B cell (primary cell): Measurements from ENCODE around the gene TGM6. TPM values are rescaled to one million over a fixed set of nuclear protein-coding genes. Genes with fewer than 3 reads are reported as not detected.

Experiments
- ATAC-seq: fragments of 200-7000 bp; cut with Tn5 transposase; one replicate; pipeline ENCODE4 v1.10.0; 2021; ENCODE audit warnings: low read depth, mild to moderate bottlenecking, moderate number of reproducible peaks, moderate library complexity
- CTCF ChIA-PET: fragments of 350-600 bp; sonication (Branson Sonifier 250); formaldehyde crosslinking; loops from one replicate; lab custom pipeline; 2021; ENCODE audit warnings: antibody characterized with exemption, inconsistent platforms; lab: Charles Lee
- POLR2A ChIA-PET: fragments of 350-600 bp; sonication (Branson Sonifier 250); formaldehyde crosslinking; loops from one replicate; lab custom pipeline; 2021; ENCODE audit warnings: antibody characterized with exemption; lab: Charles Lee
- DNase-seq: peaks from one replicate; pipeline ENCODE4 v3.0.0; 2013
- H2AFZ ChIP-seq: 2 replicates; pipeline ENCODE4 v1.6.1; 2012; ENCODE audit warnings: mild to moderate bottlenecking, low read depth, low read length; ENCODE audit not compliant: insufficient read depth, poor library complexity, severe bottlenecking
- H3K27ac ChIP-seq, 2 donors: 1 replicate in 1 of 2; 2 replicates in 1 of 2; pipeline ENCODE4 v1.5.1; 2012 to 2013; ENCODE audit warnings: low read length in 2 of 2, mild to moderate bottlenecking in 2 of 2, moderate library complexity in 1 of 2
- H3K27me3 ChIP-seq, 4 experiments: fragments of 200-600 bp in 1 of 4; sonication (generic) in 1 of 4; replicated peaks in 1 of 4; 1 replicate in 2 of 4; 2 replicates in 2 of 4; pipeline versions ENCODE4 v1.6.1 to v1.7.0; 2013 to 2016; ENCODE audit warnings: low read length in 3 of 4, mild to moderate bottlenecking in 2 of 4, mixed read lengths in 1 of 4, moderate library complexity in 1 of 4; ENCODE audit not compliant: insufficient read depth in 4 of 4, control insufficient read depth in 3 of 4; ENCODE audit errors: control extremely low read depth in 1 of 4
- H3K36me3 ChIP-seq, 2 experiments: replicated peaks in 1 of 2; 1 replicate in 1 of 2; 2 replicates in 1 of 2; pipeline versions ENCODE4 v1.6.1 to v1.7.1; 2013; ENCODE audit warnings: low read length in 1 of 2; ENCODE audit not compliant: insufficient read depth in 2 of 2, control insufficient read depth in 1 of 2; ENCODE audit errors: control extremely low read depth in 1 of 2, extremely low read depth in 1 of 2
- H3K4me1 ChIP-seq, 2 donors: fragments of 200-600 bp in 1 of 2; sonication (generic) in 1 of 2; 1 replicate in 1 of 2; 2 replicates in 1 of 2; pipeline versions ENCODE4 v1.5.1 to v1.6.1; 2013 to 2017; ENCODE audit warnings: low read length in 2 of 2; ENCODE audit not compliant: control insufficient read depth in 2 of 2, insufficient read depth in 2 of 2
- H3K4me2 ChIP-seq: replicated peaks from 2 replicates; pipeline ENCODE3; 2012; ENCODE audit warnings: mild to moderate bottlenecking, low read depth, low read length; ENCODE audit not compliant: poor library complexity, severe bottlenecking
- H3K4me3 ChIP-seq, 5 experiments: fragments of 200-600 bp in 1 of 5; sonication (generic) in 1 of 5; 1 replicate in 3 of 5; 2 replicates in 2 of 5; pipeline versions ENCODE4 v1.5.1 to v1.7.0; 2011 to 2016; ENCODE audit warnings: low read length in 4 of 5, mild to moderate bottlenecking in 4 of 5, low read depth in 2 of 5, control low read depth in 1 of 5, moderate library complexity in 1 of 5; ENCODE audit not compliant: insufficient read depth in 1 of 5; ENCODE audit errors: control extremely low read depth in 1 of 5, extremely low read depth in 1 of 5
- H3K79me2 ChIP-seq: fragments of 200-600 bp; sonication (generic); one replicate; pipeline ENCODE4 v1.6.0; 2016; ENCODE audit warnings: low read length; ENCODE audit not compliant: control insufficient read depth, insufficient read depth
- H3K9ac ChIP-seq: fragments of 200-600 bp; sonication (generic); 2 replicates; pipeline ENCODE4 v1.6.1; 2017; ENCODE audit warnings: mild to moderate bottlenecking, low read length, moderate library complexity
- H3K9me3 ChIP-seq, 3 donors: one replicate each; pipeline versions ENCODE4 v1.6.1 to v1.7.1; 2013; ENCODE audit warnings: low read length in 2 of 3; ENCODE audit not compliant: control insufficient read depth in 2 of 3, insufficient read depth in 1 of 3; ENCODE audit errors: control extremely low read depth in 1 of 3
- H4K20me1 ChIP-seq: 2 replicates; pipeline ENCODE4 v1.6.0; 2012; ENCODE audit warnings: mild to moderate bottlenecking, low read length; ENCODE audit not compliant: insufficient read depth, control insufficient read depth, poor library complexity, severe bottlenecking
- H3K27ac Mint-ChIP-seq: one replicate; pipeline ENCODE4 v1.8.0; 2021; ENCODE audit warnings: mixed read lengths
- H3K27me3 Mint-ChIP-seq: one replicate; pipeline ENCODE4 v1.8.0; 2021; ENCODE audit warnings: mixed read lengths
- H3K4me1 Mint-ChIP-seq: one replicate; pipeline ENCODE4 v1.8.0; 2021; ENCODE audit warnings: mixed read lengths
- H3K4me3 Mint-ChIP-seq: one replicate; pipeline ENCODE4 v1.8.0; 2021; ENCODE audit warnings: mixed read lengths
- H3K9me3 Mint-ChIP-seq: one replicate; pipeline ENCODE4 v1.8.0; 2022; ENCODE audit warnings: mixed read lengths; ENCODE audit not compliant: insufficient read depth
- CTCF ChIP-seq: fragments of 200-600 bp; IDR thresholded peaks from one replicate; pipeline ENCODE4 v1.8.0; 2022; ENCODE audit warnings: antibody characterized with exemption, mild to moderate bottlenecking
- EZH2 ChIP-seq: IDR thresholded peaks from 2 replicates; pipeline ENCODE4 v1.6.1; 2012; ENCODE audit warnings: borderline replicate concordance, low read depth, mild to moderate bottlenecking, moderate library complexity, low read length; ENCODE audit not compliant: insufficient read depth, poor library complexity, severe bottlenecking
- WGBS: methylation state at CpG from one replicate; pipeline ENCODE4 v1.1.5; 2013; ENCODE audit warnings: missing lambda C conversion rate; ENCODE audit not compliant: insufficient coverage; 5-methylcytosine and 5-hydroxymethylcytosine counted together
- intact Hi-C: fragments of 100-400 bp; cut with micrococcal nuclease; formaldehyde crosslinking; loops from one replicate; pipeline ENCODE4 v1.10.0; 2022
- polyA plus RNA-seq: library from polyadenylated mRNA; depleted of rRNA; stranded (reverse); fragments of >200 nt; gene quantifications from 2 replicates; pipeline ENCODE4 v1.2.3, GENCODE V29; 2012
- total RNA-seq, 2 donors: library from RNA; stranded (reverse); fragments of 120-200 nt in 1 of 2; gene quantifications; 1 replicate in 1 of 2; 2 replicates in 1 of 2; pipeline versions ENCODE4 v1.2.3 to v1.2.4, GENCODE V29; 2013 to 2022

Gene TGM6
- total and polyA plus RNA-seq, 2 donors (not counting 1 experiment from before 2014, with no cell fraction given) = not detected

DNA sequence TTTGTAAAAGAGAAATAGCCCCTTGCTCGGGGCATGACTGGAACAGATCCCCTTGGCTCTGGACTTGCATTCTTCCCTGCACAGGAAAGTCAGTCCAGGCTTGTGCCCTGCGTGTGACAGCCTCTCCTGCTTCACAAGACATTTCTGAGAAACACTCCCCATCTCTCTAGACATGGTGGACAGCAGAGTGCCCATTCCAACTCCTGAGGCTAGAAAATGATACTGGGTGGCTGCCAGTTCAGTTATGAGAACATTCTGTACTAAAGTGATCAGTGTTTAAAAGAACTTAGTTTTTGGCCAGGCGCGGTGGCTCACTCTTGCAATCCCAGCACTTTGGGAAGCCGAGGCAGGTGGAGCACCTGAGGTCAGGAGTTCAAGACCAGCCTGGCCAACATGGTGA is 43.6 kb upstream of the TGM6 start:
- ATAC-seq = no peak
- H3K27me3 Mint-ChIP-seq = peaks cover 25% of the 10 kb centered on the region
- Histone ChIP-seq H3K79me2 (no peaks in the 10 kb centered on the region), H2AFZ (no peak overlapping the region), H3K27ac (no peak overlapping the region), H3K9ac (no peak overlapping the region), H4K20me1 (no peaks in the 10 kb centered on the region), H3K9me3 (no peaks in the 10 kb centered on the region), H3K36me3 (no peaks in the 10 kb centered on the region), H3K27me3 (peaks cover 0 to 6% (median 0%) of the 10 kb centered on the region in 4 experiments), H3K4me3 (no peak overlapping the region), H3K4me2 (no peak overlapping the region), H3K4me1 (no peaks in the 10 kb centered on the region)
- no peaks in the 10 kb centered on the region for H3K9me3 Mint-ChIP-seq
- no peak overlapping the region for H3K4me3 Mint-ChIP-seq
- no peak for TF ChIP-seq EZH2
- no peak for TF ChIP-seq CTCF
- CTCF ChIA-PET = interaction anchor here (0.7 kb wide), 1 partner anchor 209 kb away, joined by 3 read pairs; no protein-coding TSS in a partner anchor
- DNase-seq = no peak
- POLR2A ChIA-PET = no interaction called here
- WGBS = 95% methylated on average over 4 of the region's 5 CpGs
- no peaks in the 10 kb centered on the region for H3K4me1 Mint-ChIP-seq
- intact Hi-C loops = no loop called here
- no peak overlapping the region for H3K27ac Mint-ChIP-seq

DNA sequence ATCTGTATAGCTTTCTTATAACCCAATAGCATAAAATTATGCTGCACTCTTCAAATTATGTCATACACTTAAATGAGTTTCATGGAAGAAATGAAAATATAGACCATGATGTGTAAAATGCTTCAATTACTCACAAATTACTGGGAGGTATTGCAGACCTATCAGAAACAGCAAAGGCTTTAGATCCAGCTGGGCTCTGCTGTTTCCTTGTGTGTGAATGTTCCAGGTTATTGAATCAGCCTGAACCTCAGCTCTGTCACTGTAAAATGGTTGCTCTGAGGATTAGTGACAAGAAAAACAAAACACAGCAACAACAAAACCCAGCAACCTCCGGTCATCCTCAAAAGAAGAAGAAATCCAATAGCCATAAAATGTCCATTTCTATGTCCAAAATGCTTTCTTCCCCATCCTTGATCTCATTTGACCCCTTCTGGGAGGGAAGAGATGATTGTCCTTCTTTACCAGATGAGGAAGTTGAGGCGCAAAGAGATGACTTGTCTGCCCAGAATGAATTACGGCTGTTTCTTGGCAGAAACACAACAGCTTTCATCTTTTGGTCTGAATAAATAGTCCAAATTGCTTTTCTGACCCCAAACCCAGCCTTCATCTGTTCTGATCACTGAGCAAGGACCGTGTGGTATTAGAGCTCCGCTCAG is 42.2 kb upstream of the TGM6 start:
- H3K27me3 ChIP-seq = peaks cover 0 to 6% (median 0%) of the 10 kb centered on the region in 4 experiments
- CTCF ChIA-PET = no interaction called here

More for the DNA sequence above, 42.2 kb upstream of the TGM6 start:
- H3K9ac ChIP-seq = no peak overlapping the region
- Mint-ChIP-seq H3K9me3 (no peaks in the 10 kb centered on the region), H3K4me1 (no peaks in the 10 kb centered on the region), H3K27ac (no peak overlapping the region), H3K27me3 (peaks cover 28% of the 10 kb centered on the region), H3K4me3 (no peak overlapping the region)
- no peak overlapping the region for H3K27ac ChIP-seq
- H3K4me2 ChIP-seq = no peak overlapping the region
- no peaks in the 10 kb centered on the region for H3K79me2 ChIP-seq
- intact Hi-C loops = no loop called here
- DNase-seq (no peak), ATAC-seq (no peak)
- no peaks in the 10 kb centered on the region for H3K4me1 ChIP-seq
- H3K36me3 ChIP-seq = no peaks in the 10 kb centered on the region
- no peaks in the 10 kb centered on the region for H4K20me1 ChIP-seq
- POLR2A ChIA-PET = no interaction called here
- 50% methylated on average over 4 of the region's 5 CpGs for WGBS
- H2AFZ ChIP-seq = no peak overlapping the region
- no peak overlapping the region for H3K4me3 ChIP-seq
- no peaks in the 10 kb centered on the region for H3K9me3 ChIP-seq
- TF ChIP-seq CTCF = no peak
- TF ChIP-seq EZH2 = no peak
